Activated CD4-positive, alpha-beta T cell treated with anti-CD3 and anti-CD28 coated beads, Interleukin-2, Interleukin-4, amounts not matched to agents 100 ng/mL and 50 ng/mL, durations not matched to agents 16 hours and 8 hours (primary cell): Measurements from ENCODE around the gene SORCS2.

ENCODE experiments used
- DNase-seq: peaks from one replicate; pipeline ENCODE4 v3.0.0-alpha.2; 2020; ENCODE audit warnings: low spot score

The SORCS2 gene

GRCh38 chr4:7750972-7751371, 558.6 kb downstream of the SORCS2 start:
- no peak for DNase-seq

DNA sequence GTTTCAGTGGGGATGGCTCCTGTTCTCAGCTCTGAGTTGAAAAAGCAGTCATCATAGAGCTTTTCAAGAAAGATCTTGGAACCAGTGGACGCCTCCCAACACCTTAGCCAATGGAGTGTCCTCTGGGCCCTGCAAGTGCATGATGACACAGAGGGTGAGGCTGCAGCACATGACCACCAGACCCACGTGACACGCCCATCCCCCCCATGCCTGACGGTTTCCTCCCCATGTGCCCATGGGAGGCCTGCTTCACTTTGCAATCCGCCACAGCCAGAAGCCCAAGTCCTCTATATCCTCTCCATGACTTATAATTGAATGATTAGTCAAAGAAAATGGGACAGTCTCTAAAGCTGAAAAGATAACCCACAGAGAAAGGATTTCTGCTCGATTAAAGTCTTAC, 560.3 kb downstream of the SORCS2 start:
- no peak for DNase-seq

- no peak for DNase-seq
Observed at GRCh38 chr4:7753271-7753670, 560.9 kb downstream of the SORCS2 start.

DNA sequence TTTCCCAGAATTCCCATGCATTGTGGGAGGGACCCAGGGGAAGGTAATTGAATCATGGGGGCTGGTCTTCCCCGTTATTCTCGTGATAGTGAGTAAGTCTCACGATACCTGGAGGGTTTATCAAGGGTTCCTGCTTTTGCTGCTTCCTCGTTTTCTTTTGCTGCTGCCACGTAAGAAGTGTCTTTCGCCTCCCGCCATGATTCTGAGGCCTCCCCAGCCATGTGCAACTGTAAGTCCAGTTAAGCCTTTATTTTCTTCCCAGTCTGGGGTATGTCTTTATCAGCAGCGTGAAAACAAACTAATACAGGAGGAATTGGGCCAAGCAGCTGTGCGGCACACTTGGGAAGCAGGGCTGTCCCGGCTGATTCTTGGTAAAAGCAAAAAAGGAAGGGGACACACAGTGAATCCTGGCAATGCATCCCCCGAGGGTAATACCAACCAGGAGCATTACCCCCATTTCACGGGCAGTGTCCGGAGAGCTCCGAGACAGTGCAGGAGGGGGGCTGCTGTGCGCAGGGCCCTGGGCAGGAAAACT, 561.7 kb downstream of the SORCS2 start:
- DNase-seq, result no peak

DNA sequence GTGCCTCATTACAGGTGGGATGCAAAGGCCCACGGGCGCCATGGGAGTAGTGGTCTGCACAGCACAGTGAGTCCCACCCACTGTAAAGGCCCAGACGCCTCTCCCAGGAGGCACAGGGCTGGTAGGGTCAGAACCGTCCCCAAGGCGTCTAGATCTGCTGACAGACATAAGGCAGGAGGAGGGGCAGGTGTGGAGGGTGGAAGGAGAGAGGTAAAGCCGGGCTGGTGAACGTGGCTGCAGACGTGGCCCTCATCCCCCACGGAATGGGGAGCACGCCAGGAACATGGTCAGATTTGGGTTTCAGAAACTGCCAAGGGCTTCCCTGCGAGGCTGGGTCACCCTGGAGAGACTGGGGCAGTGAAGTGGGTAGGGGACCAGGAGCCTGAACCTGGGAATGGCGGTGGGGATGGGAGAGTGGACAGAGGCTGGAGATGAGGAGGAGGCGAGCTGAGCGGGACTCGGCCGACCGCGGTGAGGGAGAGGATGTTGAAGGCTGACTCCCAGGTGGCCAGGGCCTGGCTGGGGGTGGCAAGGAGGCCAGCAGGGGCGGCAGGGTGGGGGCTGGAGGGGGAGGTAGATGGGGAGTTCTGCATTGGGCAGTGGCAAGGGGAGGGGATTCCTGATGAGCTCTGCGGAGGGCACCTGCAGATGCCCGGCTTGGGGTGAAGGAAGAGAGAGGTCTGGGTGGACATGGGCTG, 562.4 kb downstream of the SORCS2 start:
- DNase-seq, result no peak

- no peak for DNase-seq
Observed at GRCh38 chr4:7755561-7755960, 563.2 kb downstream of the SORCS2 start.

GRCh38 chr4:7756071-7756470, 563.7 kb downstream of the SORCS2 start:
- DNase-seq, result no peak

DNA sequence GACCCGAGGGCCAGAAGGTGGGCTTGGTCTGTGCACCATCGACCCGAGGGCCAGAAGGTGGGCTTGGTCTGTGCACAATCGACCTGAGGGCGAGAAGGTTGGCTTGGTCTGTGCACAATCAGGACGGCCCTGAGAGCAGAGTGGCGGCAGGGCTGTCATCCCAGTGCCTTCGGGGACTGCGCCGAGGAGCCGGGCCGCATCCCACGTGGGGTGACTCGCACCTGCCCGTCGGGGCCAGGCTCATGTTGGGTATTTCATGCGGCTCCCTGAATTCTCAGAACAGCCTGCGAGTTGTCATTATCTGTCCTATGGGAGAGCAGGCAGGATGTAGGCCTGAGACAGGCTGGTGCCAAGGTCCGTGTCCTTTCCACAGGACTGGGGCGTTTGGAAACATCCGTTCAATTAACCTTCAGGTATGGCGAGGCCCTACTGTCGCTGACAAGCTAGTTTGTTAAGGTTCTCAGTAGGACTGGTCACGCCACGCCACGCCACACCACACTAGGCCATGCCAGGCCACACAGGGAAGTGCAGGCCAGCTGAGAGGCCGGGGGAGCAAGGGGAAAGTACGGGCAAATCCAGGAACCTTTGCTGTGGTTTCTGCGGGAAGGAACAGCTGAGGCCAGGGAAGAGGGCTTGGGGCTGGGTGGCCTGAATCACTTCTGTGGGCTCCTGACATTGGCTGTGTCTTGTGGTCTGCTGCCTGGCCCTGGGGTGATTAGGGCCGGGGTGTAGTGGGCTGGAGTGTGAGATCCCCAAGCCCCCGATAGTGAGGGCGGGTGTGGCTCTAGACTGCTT, 564.4 kb downstream of the SORCS2 start:
- no peak for DNase-seq

DNA sequence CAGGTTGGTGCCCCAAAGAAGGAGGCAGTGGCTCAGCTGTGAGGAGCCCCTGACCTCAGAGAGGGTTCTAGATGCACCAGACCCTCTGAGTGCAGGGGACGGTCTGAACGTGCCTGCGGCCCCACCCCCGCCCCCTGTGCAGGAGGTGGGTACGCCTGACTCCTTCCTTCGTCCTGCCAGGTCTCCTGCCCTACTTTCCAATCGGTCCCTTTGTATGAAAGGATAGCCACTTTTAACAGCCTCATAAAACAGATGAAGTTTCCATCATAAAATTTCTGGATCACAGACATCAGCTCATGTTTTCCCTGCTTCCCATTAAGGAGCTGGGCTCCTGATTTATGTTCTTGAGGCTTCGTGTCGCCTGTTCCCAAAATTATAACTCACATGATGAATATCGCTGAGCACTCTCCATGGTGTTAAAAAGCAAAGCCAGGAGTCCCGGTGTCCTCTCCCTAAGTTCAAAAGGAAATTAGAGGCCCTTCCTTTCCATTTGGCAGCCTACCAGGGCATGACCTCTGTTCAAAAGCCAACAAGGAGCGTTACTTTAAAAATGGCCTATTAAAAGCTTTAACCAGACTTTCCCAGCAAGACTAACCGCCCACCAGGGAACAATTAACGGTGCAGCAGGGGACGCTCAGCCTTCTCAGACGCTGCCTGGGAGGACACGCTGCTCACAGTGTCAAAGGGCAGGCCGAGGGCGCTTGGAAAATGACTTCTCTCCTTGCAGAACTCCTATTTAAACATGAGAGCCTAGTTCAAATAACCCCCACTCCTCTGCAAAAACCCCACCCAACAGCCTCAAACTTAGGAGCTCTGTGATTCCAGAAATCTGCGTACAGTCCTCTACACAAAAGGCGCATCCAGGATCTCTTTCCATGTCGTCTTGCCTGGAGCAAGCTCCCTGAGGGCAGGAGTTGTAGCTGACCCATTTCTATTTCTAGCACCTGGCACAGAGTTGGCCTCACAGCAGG, 565.4 kb downstream of the SORCS2 start:
- DNase-seq, result no peak

GRCh38 chr4:7758476-7758875, 566.1 kb downstream of the SORCS2 start:
- no peak for DNase-seq

GRCh38 chr4:7759216-7759615, 566.9 kb downstream of the SORCS2 start:
- DNase-seq, result peak; percentile 72

- no peak for DNase-seq
Observed at GRCh38 chr4:7759635-7760034, 567.3 kb downstream of the SORCS2 start.

GRCh38 chr4:7760228-7760627, 567.9 kb downstream of the SORCS2 start:
- DNase-seq, result no peak

GRCh38 chr4:7760706-7761105, 568.4 kb downstream of the SORCS2 start:
- no peak for DNase-seq

DNA sequence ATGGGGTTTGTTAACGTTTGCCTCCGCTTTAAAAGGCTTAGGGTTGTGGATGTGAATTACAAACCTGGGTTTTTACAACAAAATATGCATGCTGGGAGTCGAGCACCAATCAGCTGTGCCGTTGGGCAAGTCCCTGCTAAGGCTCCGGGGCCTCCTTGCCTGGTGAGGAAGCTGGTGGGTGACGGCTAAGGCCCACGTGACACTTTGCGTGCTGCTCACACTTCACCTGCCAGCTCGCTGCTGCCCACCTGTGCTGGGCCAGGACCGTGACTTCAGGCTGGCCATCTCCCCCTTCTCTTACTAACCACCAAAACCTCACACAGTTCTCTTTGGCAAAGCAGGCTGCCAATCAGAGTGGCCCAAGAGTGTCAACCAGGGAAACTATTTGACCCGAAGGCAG, 569.0 kb downstream of the SORCS2 start:
- no peak for DNase-seq

DNA sequence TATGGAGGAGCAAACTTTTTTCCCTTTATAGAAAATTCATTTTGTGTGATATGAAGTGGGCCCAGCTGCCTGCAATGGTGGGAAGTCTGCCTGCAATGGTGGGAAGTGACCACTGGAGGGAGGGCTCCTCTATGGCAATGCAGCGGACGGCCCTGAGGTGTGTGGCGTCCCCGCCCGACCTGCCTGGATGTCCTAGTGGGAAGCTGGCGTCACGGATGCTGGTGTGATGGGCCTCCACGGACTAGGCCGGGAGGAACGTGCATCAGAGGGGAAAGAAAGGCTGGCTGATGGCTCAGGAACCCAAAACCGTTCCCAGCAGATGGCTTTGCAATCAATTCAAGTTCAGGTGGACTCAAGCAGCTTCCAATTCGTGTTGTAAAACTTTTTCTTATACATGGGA, 569.4 kb downstream of the SORCS2 start:
- peak; percentile 40 for DNase-seq

DNA sequence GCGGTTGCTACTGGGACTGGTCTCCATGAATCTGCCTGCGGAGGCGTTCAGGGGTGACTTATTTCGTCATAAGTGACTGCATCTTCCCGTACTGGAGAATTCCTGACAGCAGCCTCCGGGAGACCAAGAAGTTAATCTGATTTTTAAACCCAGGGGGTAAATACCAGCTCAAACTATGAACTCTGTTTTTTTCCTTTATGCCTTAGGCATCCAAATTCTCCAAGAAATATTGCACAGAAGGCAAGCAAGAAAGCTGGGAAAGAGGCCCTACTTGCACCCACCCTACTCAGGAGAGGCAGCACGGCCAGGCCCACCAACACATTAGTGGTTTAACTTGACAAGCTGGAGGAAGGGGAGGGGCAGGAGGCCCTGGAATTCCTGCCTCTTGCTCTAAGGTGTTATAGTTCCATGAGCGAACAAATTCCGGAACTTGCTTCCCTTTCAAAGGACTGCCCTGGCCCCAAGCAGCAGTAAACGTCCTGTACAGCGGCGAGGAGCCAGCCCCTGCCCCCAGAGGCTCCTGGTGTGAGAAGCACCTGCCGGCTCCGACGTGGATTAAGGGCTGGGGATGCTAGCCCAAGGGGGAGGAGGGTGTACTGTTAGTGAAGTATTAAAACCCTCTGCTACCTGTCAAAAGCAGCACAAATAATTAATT, 570.2 kb downstream of the SORCS2 start:
- DNase-seq, result no peak

DNA sequence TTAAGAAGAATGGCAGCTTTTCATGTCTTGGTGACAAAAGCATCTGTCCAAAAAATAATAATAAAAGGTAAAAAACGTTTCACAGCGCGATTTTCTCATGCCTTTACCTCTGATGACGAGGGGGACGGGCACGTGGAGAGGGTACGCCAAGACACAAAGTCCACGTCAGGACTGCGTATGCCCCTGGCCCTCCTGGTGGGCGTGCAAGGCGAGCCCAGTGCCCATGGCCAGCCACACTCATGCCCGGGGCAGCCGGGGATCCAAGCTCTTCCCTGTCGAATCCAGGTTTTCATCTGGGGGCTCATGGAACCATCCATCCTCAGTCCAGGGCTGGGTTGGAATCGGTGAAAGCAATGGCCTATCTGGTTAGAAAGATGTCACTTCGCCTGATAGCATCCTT, 570.8 kb downstream of the SORCS2 start:
- no peak for DNase-seq

- no peak for DNase-seq
Observed at GRCh38 chr4:7763788-7764187, 571.5 kb downstream of the SORCS2 start.

DNA sequence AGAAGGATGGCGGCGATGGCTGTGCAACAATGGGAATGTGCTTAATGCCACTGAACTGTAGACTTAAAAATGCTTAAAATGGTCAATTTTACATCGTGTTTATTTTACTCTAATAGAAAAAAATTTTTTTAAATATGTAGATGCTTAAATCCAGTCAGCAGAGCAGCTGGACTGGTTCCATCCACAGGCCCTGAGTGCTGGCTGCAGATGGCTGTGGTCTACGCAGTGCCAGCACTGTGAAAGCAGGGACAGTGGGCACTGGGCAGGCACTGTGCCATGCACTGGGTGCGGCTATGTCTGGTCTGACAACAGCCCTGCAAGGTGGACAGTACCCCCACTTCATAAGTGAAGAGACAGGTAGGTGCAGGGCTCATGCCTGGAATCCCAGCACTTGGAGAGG, 572.1 kb downstream of the SORCS2 start:
- no peak for DNase-seq

DNA sequence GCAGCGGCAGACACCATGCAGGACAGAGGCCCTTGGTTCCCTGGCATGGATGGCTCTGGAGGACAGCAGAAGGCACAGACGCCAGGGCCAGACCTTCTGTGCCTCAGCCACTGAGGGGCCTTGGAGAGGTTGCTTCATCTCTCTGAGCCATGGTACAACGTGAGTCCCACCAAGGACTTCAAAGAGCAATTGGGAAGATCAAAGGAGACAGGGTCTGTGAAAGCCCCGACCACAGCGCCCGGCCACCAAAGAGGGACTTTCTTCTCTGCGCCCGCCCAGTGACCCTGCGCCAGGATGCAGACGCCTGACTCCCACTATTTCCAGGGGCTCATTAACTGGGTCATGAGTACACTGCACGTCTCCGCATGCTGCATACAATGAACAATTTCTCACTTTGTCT, 573.3 kb downstream of the SORCS2 start:
- no peak for DNase-seq

DNA sequence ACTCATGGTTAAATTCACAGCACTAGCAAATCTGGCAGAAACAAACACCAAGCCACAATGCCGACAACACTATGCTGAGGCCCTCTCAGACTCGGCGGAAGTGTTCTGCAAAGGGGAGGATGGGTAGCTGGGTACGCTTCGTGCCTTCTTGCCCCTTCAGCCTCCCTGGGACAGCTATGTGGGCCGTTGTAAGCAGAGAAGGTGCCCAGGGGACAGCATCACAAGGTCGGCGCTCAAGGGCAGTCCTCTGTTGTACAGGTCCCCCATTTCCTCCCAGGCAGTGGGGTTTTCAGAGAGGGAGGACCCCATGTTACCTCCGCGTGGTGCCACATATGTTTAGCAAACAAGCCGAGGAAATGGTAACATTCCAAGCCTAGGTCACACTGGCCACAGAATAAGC, 573.7 kb downstream of the SORCS2 start:
- no peak for DNase-seq
